T-helper 1 cell (primary cell): ENCODE results near the gene SLC10A1.
"Not testable (repeated sequence)": the region's sequence is repeated elsewhere in the genome, so short reads cannot be mapped to it uniquely, and the experiment has no call there.

Source experiments
- DNase-seq, 5 donors: peaks; one replicate each; pipeline ENCODE4 v3.0.0-alpha.2; 2012 to 2020

SLC10A1 gene

DNA sequence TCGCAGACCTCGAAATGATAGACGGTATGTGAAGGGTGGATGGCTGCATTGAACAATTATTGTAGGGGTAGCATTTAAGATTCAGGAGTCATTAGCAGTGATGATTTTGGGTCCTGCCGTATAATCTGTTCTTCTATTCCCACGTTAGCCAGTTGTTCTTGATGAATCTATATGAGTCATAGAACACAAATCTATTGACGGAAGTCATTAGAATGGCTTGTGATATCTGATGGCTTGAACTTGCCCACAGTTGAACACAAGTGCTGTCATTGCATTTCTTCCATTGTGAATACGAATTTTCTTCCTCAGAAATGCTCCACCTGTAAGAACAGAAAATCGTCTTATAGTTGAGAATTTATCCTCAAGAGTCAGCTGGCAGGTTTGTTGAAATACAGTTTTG is 28.2 kb downstream of the SLC10A1 start:
- no peak for DNase-seq

DNA sequence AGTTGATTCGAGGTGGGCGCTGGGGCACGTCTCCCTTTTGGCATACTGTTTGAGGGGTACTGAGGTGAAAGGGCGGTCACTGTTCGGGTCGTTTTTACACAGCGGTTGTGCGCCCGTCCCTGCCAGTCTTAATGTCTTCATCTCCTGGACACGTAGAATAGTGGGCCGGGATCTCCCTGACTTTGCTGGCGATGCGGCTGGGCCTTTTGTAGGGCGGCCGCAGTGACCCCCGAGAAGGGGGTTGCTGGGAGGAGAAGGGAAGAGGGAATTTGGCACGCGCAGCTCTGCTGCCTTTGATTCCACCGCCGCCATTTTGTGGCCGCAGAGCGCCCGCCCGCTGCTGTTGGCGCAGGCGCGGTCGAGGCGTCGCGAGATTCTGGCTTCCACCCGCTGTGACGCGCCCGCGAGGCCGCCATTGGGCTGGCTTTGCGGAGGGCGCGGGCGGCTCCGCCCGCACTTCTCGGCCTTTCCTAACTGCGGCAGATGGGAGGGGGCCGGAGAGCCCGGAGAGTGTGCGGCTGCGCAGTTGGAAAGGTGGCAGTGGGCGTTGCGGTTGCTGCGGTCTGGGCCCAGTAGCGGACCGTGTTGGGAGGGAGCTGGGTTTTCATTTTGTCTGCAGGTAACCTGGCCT is 29.6 kb downstream of the SLC10A1 start:
- DNase-seq, result peak; percentile 73 to 92 (median 81)

DNA sequence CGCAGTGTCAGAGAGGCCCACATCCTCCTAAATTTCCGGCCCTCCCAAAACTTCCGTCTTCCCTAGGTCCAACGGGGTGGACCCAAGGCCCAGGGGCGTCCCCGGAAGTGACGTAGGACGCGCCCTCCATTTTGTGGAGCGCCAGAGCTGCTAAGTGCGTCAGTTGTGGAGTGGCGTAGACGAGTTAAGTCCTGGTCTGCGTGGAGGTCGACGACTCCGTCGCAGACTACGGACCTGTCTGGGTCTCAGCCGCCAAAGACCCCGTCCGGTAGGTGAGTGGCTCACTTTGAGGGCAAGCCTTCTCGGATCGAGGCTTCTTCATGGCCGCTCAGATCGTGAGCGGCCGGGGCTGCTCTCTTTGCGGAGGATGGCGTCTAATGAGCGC is 30.1 kb downstream of the SLC10A1 start, which contains the start of gene SRSF5:
SRSF5 (plus strand) TSS at position 159 of the 385 bp plus-strand sequence. CDS start 1,015 bp downstream, outside the sequence.
- DNase-seq, result peak; percentile 86 to 97 (median 90)

DNA sequence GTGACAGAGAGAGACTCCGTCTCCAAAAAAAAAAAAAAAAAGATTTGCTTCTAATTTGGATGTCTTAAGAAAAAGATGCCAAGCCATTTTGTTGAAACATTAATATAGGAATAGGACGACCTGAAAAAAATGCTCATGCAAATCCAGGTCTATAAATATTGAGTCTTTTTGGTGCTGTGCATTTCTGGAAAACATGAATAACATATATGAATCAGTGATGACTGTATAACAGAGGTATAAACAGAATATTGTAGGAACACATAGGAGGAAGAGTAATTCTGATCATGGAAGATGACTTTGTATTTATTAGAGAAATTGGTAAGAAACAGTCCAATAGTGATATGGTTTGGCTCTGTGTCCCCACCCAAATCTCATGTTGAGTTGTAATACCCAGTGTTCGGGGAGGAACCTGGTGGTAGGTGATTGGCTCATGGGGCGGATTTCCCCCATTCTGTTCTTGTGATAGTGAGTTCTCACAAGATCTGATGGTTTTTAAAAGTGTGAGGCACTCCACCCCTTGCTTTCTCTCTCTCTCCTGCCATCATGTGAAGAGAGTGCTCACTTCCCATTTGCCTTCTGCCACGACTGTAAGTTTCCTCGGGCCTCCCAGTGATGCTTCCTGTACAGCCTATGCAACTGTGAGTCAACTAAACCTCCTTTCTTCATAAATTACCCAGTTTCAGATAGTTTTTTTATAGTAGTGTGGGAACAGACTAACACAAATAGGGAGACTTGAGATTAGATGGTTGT is 33.1 kb downstream of the SLC10A1 start:
- no peak for DNase-seq

DNA sequence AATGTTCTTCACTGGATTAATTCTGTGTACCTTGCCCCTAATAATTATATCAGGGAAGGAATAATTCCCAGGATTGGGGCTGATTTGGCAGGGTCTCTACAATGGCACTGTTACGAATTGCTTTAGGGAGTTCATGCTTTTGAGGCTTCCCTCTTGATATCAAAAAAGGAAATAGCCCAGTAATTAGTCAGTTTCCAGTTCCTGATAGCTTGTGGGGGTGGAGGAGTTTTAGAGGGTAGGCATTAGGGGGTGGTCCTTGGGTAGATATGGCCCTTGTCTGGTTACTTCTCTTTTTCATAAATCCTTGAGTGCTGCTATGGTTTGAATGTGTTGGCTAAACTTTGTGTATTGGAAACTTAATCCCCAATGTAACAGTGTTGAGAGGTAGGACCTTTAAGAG is 36.2 kb downstream of the SLC10A1 start:
- no peak for DNase-seq

DNA sequence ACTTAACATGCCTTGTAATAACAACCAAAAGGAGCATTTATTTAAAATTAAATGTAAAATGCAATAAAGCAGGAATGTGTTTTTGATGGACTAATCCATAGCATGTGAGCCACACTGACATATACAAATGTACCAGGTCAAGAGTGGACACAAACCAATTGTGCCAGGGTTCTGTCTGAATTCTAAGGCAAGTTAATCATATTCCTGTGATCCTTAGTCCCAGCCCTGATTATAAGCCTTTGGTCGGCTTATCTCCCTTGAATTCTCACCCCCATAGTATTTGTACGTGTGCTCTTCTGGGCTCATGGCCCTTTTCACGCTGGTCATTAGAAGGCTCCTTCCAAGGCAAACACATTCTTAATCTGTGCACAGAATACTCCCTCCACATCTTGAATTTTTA is 40.7 kb downstream of the SLC10A1 start:
- no peak for DNase-seq

DNA sequence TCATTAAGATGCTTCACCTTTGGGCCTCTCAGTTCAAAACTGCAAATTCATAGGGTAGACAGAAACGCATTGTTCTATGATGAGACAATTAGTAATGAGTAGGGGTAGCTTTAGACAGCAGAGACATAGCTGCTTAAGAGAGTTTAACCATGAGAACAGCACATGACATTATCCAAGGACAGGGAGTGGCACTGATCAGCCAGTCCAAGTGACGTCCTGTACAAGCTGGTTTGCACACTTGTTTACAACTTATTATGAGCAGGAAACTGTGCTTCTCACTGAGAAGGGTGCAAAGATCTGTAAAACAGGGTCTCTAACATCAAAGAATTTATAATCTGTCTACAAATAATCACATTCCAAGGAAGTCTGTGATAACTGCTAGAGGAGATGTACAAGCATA is 41.3 kb downstream of the SLC10A1 start:
- no peak for DNase-seq

DNA sequence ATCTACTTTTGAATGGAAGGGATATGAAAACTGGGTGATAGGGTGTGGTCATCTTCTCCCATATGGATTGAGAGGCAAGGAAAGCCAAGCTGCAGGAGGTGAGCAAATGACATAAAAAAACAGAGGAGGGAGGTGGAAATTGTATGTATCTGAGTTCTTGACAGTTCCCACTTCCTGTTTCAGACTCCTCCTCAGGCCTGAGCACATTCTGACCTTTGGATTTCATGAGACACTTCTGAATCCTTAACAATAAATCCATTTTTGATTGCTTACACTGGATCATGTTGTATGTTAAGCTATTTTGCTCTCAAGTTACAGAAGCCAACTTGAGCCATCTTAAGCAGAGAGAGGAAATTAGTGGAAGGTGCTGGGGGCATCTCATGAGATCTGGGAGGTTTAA is 41.7 kb downstream of the SLC10A1 start:
- DNase-seq, result no peak

DNA sequence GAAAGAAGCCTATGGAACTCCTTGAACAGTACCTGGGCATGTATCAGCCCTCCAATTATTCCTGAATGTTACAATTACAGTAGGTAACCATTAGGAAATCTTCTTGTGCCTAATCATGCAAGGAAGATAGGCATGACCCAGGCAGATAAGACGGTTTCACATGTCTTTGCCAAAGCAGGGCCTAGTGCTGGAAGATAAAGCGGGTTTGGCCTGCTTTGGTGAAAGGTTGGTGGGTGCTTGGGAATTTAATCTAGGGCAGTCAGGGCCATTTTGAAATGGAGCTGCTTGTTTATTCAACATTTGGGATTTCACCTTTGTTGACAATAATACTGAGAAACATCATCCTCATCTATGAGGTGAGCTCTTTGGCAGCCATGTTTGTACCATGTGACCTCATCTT is 42.6 kb downstream of the SLC10A1 start:
- DNase-seq, result no peak

DNA sequence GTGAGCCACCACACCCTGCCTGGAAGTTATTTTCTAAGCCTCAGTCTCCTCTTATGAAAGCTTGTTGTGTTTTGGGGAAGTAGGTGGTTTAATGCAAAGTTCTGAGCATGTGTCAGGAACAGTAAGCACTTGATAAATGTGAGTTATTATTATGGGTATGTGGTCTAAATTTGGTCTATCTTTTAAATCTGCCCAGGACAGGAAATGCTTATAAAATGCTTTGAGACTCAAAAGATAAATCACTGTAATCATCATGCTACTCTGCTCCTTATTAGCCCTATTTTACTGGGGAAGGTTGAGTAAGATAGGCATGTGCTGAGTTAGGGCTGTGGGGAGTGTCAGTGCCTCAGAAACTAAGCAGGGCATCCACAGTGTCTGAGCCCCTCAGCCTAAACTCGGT is 43.2 kb downstream of the SLC10A1 start:
- no peak for DNase-seq

DNA sequence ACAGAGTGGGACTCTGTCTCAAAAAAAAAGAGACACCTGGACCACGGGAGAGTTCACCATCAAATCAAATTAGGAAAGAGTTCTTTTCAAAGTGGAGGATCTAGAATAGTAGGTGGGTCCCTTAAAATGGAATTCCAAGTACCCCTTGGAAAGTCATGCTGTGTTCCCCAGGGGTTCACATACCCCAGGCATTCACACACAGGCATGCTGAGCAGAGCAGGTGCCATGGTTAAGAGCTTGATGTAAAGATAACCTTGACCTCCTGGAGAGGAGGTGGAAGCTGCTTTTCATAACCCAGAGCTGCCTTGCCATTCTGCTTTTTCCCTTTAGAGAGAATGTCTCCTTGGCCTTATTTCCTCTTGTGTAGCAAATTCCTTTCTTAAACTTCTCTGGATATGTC is 44.3 kb downstream of the SLC10A1 start:
- DNase-seq, result no peak

DNA sequence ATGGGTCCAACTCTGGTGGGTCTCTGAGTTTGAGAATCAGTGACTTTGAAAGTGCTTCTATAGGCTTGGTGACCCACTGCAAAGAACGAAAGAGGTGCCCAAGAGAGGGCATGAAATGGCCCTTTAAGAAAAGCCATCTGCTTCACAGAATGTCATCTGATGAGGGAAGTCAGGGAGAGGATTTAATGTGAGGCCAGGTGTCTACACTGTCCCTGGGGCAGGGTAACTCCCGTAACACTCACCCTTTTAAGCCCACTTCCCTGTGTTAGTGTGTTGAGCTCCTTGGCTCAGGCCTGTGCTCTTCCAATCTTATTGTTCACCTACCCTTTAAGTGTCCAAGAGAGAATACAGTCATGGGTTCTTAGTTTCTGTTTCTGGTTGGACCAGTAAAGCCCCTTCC is 46.5 kb downstream of the SLC10A1 start:
- DNase-seq, result no peak

DNA sequence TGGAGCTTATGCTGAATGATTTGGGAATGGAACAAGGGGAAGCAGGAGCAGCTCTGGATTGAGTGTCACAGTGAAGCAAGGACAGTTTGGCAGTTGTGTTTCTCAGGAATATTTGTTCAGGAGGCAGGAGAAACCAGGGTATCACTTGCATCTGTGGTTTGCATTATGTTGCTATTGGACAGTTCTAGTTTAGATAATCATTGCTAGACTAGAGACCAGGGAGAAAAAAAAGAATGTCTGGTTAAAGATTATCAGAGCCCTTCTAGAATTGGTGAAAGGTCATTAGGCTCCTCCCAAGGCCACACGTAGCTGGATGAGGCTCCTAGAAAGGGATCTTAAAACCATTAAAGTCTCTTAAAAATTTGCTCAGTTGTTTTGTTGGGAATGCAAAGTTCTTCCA is 47.1 kb downstream of the SLC10A1 start:
- no peak for DNase-seq

DNA sequence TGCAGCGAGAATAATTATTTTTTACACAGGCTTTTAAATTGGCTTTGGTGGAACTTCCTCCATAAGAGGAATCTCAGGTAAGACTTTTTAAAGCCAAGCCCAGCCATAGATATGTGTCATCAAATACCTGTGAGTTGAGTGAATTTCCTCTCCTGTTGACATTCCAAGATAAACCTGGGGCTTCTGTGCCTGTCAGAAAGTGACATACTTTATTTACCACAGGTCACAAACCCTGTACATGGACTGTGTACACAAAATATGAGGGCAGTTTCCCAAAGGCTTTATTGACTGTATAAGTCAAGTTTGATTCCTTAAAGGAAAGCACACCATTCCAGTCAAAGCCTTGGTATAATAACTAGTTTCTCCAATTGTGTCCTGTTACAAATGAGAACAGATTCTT is 56.0 kb downstream of the SLC10A1 start:
- no peak for DNase-seq

DNA sequence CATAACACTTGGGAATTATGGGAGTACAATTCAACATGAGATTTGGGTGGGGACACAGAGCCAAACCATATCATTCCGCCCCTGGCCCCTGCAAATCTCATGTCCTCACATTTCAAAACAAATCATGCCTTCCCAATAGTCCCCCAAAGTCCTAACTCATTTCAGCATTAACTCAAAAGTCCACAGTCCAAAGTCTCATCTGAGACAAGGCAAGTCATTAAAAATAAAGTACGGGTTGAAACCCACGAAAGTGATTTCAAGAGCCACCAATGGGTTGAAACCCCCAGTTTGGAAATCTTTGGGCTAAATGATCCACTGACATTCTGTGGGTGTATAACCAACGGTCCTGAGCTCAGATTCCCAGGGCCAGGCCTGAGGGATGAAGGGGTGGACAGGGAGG is 60.6 kb downstream of the SLC10A1 start:
- DNase-seq, result not testable (repeated sequence)

DNA sequence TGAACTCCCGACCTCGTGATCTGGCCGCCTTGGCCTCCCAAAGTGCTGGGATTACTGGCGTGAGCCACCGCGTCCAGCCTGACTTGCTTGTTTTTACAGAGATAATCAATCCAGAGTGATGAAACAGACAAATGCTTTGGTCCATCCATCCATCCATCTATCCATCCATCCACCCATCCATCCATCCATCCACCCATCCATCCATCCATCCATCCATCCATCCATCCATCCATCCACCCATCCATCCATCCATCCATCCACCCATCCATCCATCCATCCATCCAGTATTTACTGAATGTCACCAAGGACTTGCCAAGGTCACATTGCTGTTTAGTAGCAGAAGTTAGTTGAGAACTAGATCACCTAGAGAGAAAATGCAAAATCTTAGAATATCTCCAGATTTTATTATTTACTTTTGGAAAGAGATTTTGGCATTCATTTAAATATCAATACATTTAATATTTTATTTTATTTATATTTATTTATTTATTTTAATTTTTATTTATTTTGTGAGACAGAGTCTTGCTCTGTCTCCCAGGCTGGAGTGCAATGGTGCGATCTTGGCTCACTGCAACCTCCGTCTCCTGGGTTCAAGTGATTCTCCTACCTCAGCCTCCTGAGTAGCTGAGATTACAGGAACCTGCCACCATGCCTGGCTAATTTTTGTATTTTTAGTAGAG is 65.0 kb downstream of the SLC10A1 start:
- not testable (repeated sequence) for DNase-seq

DNA sequence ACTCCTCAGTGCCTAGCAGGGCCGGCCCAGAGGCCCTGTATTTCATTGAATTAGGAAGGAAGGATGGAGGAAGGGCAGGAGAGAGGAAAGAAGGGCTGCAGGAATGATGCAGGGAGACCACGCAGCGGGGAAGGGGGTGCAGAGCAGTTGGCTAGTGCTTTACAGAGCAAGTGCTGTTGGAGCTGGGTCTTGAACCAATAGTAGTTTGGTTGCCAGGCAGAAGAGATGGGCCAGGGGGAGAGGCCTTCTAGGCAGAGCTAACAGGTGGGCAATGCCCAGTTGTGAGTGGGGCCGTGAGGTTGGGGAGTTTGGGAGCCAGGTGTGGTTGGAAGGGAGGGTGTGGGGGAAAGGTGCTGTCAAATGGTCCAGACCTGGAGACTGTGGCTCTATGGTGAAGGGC is 69.2 kb downstream of the SLC10A1 start:
- DNase-seq, result no peak

DNA sequence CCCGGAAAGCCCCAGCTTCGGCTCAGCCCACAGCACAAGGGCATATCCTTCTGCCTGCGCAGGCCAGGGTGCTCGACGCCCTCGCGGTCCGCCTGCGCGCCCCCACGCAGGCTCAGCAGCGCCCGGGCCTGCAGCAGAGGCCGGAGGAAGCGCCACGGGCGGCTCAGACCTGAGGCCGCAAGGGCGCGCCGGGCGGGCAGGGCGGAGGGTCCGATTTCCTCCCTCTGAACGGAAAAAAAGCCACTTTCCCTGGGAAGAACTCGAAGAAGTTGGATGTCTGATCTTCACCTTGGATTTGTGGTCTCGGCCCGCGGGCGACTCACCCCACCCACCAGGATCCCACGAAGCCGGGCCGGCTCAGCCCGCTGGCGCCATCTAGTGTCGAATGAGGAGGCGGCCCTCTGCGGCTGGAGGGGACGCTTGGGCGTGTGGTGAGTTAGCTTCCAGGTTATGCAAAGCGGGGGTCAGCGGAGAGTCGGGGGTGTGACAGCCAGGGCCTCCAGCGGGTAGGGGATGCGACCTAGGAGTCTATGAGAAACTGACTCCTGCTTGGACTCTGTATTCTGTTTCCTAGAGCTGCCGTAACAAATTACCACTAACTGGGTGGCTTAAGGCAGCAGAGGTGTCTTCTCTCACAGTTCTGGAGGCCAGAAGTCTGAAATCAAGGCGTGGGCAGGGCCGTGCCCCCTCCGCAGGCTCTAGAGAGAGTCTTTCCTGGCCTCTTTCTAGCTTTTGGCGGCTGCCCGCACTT is 70.1 kb downstream of the SLC10A1 start:
- DNase-seq, result peak; percentile 58 to 78 (median 74)
